Neural cell (in vitro differentiated cells): Measurements from ENCODE around the gene FCRL3. TPM values are rescaled to one million over a fixed set of nuclear protein-coding genes. Genes with fewer than 3 reads are reported as not detected.
"Not testable (repeated sequence)": the region's sequence is repeated elsewhere in the genome, so short reads cannot be mapped to it uniquely, and the experiment has no call there.

Source experiments
- H2AFZ ChIP-seq: fragments of 200-600, 300-800 bp; sonication (generic), shearing (Covaris generic); 2 replicates; pipeline ENCODE4 v1.6.0; 2014; ENCODE audit warnings: low read depth, mild to moderate bottlenecking, antibody characterized with exemption, low read length, moderate library complexity
- H3F3A ChIP-seq: fragments of 200-600 bp; shearing (Covaris generic); 2 replicates; pipeline ENCODE4 v1.6.1; 2016; ENCODE audit warnings: mild to moderate bottlenecking, moderate library complexity, mixed read lengths, antibody characterized with exemption, low read length; ENCODE audit not compliant: insufficient read depth, poor library complexity, severe bottlenecking
- H3K27ac ChIP-seq: fragments of 200-600, 300-800 bp; sonication (generic), shearing (Covaris generic); 2 replicates; pipeline ENCODE4 v1.5.1; 2014; ENCODE audit warnings: mild to moderate bottlenecking, low read length, moderate library complexity
- H3K27me3 ChIP-seq: fragments of 300-800, 200-600 bp; sonication (generic), shearing (Covaris generic); 2 replicates; pipeline ENCODE4 v1.6.0; 2014; ENCODE audit warnings: mild to moderate bottlenecking, low read depth, low read length, moderate library complexity; ENCODE audit not compliant: insufficient read depth
- H3K36me3 ChIP-seq: fragments of 300-800, 200-600 bp; sonication (generic), shearing (Covaris generic); 2 replicates; pipeline ENCODE4 v1.5.1; 2014; ENCODE audit warnings: mild to moderate bottlenecking, antibody characterized with exemption, low read length, moderate library complexity; ENCODE audit not compliant: insufficient read depth
- H3K4me2 ChIP-seq: fragments of 300-800, 200-600 bp; sonication (generic), shearing (Covaris generic); 2 replicates; pipeline ENCODE4 v1.6.0; 2014; ENCODE audit warnings: mild to moderate bottlenecking, low read length
- H3K4me3 ChIP-seq: fragments of 300-800, 200-600 bp; sonication (generic), shearing (Covaris generic); 2 replicates; pipeline ENCODE4 v1.5.1; 2014; ENCODE audit warnings: mild to moderate bottlenecking, low read length, moderate library complexity
- H3K79me2 ChIP-seq: fragments of 200-600 bp; shearing (Covaris generic); replicated peaks from 2 replicates; pipeline ENCODE4 v1.6.0; 2014; ENCODE audit warnings: mild to moderate bottlenecking, low read length, moderate library complexity; ENCODE audit not compliant: insufficient read depth
- H3K9ac ChIP-seq: fragments of 300-800, 200-600 bp; sonication (generic), shearing (Covaris generic); 2 replicates; pipeline ENCODE4 v1.6.1; 2016; ENCODE audit warnings: mild to moderate bottlenecking, low read length, mixed read lengths
- H3K9me2 ChIP-seq: fragments of 200-600 bp; shearing (Covaris generic); 2 replicates; pipeline ENCODE4 v1.6.1; 2016; ENCODE audit warnings: mild to moderate bottlenecking, low read length, mixed read lengths; ENCODE audit not compliant: insufficient read depth
- H3K9me3 ChIP-seq: fragments of 200-600, 300-800 bp; sonication (generic), shearing (Covaris generic); 2 replicates; pipeline ENCODE4 v1.6.1; 2016; ENCODE audit warnings: mild to moderate bottlenecking, mixed run types, low read length, moderate library complexity, mixed read lengths
- H4K20me1 ChIP-seq: fragments of 200-600 bp; shearing (Covaris generic); 2 replicates; pipeline ENCODE4 v1.6.1; 2016; ENCODE audit warnings: mild to moderate bottlenecking, mixed run types; ENCODE audit not compliant: insufficient read depth
- EP300 ChIP-seq: fragments of 450-650 bp; conservative IDR thresholded peaks from 2 replicates; pipeline ENCODE4 v1.6.1; 2014; ENCODE audit warnings: antibody characterized with exemption, mild to moderate bottlenecking, moderate library complexity; ENCODE audit not compliant: poor library complexity, severe bottlenecking
- EZH2 ChIP-seq: fragments of 200-600, 300-800 bp; shearing (Covaris generic), sonication (generic); IDR thresholded peaks from 2 replicates; pipeline ENCODE4 v1.6.1; 2014; ENCODE audit warnings: antibody characterized with exemption, low read length, borderline replicate concordance, mild to moderate bottlenecking; ENCODE audit not compliant: insufficient read depth, poor library complexity, severe bottlenecking
- MXI1 ChIP-seq: fragments of 450-650 bp; conservative IDR thresholded peaks from 2 replicates; pipeline ENCODE4 v1.6.1; 2014; ENCODE audit warnings: antibody characterized with exemption, mild to moderate bottlenecking; ENCODE audit not compliant: poor library complexity, severe bottlenecking
- POLR2AphosphoS5 ChIP-seq: IDR thresholded peaks from 2 replicates; pipeline ENCODE4 v1.6.1; 2012
- RAD21 ChIP-seq: fragments of 450-650 bp; conservative IDR thresholded peaks from 2 replicates; pipeline ENCODE4 v1.6.1; 2014; ENCODE audit warnings: antibody characterized with exemption, mild to moderate bottlenecking, moderate library complexity
- SMC3 ChIP-seq: fragments of 450-650 bp; conservative IDR thresholded peaks from 2 replicates; pipeline ENCODE4 v1.6.1; 2014; ENCODE audit warnings: antibody characterized with exemption, mild to moderate bottlenecking, moderate library complexity; ENCODE audit not compliant: poor library complexity
- TAF1 ChIP-seq: IDR thresholded peaks from 2 replicates; pipeline ENCODE4 v1.6.1; 2012; ENCODE audit warnings: low read depth
- polyA plus RNA-seq: library from polyadenylated mRNA; depleted of rRNA; stranded (reverse); fragments of >200 nt; gene quantifications from 2 replicates; pipeline ENCODE4 v1.2.3, GENCODE V29; 2014
- TF ChIP-seq, protein P1 (sequence below): IDR thresholded peaks from 2 replicates; pipeline ENCODE4 v1.6.1; 2012; ENCODE audit warnings: borderline replicate concordance
- TF ChIP-seq, protein P2 (sequence below): fragments of 450-650 bp; IDR thresholded peaks from 2 replicates; pipeline ENCODE4 v1.5.1; 2014; ENCODE audit warnings: antibody characterized with exemption, mild to moderate bottlenecking, moderate library complexity; ENCODE audit not compliant: poor library complexity, severe bottlenecking

Gene FCRL3
- polyA plus RNA-seq, 1 donor from 2014 or later = not detected

DNA sequence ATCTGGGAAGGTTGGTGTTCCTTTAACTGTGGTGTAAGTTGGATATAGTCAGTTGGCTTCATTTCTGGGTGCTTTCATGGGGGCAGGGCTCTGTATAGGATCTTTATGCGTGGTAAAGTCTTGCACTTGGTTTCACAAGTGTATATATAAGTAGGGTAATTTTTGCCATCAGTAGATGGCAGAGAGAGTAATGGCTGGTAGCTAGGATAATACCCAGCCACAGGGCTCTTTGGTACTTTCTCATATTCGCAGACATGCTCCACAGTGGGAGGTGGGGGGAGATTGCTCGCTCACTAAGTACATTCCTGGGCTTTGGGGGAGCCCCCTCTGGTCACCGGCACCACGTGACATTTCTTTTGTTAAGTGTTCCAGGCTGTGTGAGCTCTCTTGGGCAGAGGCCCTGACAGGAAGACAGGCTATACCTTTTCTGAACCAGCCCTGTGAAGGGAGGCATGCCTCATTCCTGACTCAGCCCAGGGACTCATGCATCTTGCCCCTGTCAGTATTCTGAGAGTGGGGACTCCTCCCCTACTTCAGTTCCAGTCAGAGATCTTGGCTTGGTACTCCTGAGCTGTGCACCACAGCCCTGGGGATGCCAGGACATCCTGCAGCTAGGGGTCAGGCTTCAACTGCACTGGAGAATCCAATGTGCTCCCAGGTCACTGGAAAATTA lies 38.8 kb upstream of the FCRL3 start:
- Histone ChIP-seq H4K20me1 (no peaks in the 10 kb centered on the region), H3K4me2 (no peak overlapping the region), H3K9ac (no peak overlapping the region), H3K9me3 (no peaks in the 10 kb centered on the region), H3K9me2 (no peaks in the 10 kb centered on the region), H3K4me3 (no peak overlapping the region), H2AFZ (no peak overlapping the region), H3K79me2 (no peaks in the 10 kb centered on the region), H3K36me3 (no peaks in the 10 kb centered on the region), H3K27ac (no peak overlapping the region), H3F3A (no peaks in the 10 kb centered on the region), H3K27me3 (no peaks in the 10 kb centered on the region)
- TF ChIP-seq EP300 = no peak
- TF ChIP-seq RAD21 = no peak
- TF ChIP-seq EZH2 = no peak
- TF ChIP-seq TAF1 = no peak
- no peak for TF ChIP-seq SMC3
- TF ChIP-seq, protein P1, sequence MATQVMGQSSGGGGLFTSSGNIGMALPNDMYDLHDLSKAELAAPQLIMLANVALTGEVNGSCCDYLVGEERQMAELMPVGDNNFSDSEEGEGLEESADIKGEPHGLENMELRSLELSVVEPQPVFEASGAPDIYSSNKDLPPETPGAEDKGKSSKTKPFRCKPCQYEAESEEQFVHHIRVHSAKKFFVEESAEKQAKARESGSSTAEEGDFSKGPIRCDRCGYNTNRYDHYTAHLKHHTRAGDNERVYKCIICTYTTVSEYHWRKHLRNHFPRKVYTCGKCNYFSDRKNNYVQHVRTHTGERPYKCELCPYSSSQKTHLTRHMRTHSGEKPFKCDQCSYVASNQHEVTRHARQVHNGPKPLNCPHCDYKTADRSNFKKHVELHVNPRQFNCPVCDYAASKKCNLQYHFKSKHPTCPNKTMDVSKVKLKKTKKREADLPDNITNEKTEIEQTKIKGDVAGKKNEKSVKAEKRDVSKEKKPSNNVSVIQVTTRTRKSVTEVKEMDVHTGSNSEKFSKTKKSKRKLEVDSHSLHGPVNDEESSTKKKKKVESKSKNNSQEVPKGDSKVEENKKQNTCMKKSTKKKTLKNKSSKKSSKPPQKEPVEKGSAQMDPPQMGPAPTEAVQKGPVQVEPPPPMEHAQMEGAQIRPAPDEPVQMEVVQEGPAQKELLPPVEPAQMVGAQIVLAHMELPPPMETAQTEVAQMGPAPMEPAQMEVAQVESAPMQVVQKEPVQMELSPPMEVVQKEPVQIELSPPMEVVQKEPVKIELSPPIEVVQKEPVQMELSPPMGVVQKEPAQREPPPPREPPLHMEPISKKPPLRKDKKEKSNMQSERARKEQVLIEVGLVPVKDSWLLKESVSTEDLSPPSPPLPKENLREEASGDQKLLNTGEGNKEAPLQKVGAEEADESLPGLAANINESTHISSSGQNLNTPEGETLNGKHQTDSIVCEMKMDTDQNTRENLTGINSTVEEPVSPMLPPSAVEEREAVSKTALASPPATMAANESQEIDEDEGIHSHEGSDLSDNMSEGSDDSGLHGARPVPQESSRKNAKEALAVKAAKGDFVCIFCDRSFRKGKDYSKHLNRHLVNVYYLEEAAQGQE = no peak
- TF ChIP-seq MXI1 = no peak
- no peak for TF ChIP-seq POLR2AphosphoS5

DNA sequence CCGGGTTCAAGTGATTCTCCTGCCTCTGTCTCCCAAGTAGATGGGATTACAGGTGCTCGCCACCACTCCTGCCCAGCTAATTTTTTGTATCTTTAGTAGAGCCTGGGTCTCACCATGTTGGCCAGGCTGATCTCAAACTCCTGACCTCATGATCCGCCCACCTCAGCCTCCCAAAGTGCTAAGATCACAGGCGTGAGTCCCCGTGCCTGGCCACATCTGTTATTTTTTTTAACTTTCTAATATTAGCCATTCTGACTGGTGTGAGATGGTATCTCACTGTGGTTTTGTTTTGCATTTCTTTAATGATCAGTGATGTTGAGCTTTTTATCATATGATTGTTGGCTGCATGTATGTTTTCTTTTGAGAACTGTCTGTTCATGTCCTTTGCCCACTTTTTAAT lies 35.4 kb upstream of the FCRL3 start:
- H3K9me2 ChIP-seq, H4K20me1 ChIP-seq, H3K79me2 ChIP-seq, H3K27ac ChIP-seq, H2AFZ ChIP-seq, H3K9me3 ChIP-seq, H3K36me3 ChIP-seq, H3K4me3 ChIP-seq, H3K4me2 ChIP-seq, H3K9ac ChIP-seq, H3F3A ChIP-seq, H3K27me3 ChIP-seq: not testable (repeated sequence)

DNA sequence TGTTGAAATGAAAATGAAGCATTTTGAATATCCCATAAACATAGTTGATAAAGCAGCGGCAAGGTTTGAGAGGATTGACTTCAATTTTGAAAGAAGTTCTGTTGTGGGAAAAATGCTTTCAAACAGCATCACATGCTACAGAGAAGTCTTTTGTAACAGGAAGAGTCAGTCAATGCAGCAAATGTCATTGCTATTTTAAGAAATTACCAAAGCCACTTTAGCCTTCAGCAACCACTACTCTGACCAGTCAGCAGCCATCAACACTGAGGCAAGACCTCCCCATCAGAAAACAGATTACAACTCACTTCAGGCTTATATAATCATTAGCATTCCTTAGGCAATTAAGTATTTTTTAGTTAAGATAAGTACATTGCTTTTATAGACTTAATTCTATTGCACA lies 33.8 kb upstream of the FCRL3 start:
- H4K20me1 ChIP-seq = no peaks in the 10 kb centered on the region
- TF ChIP-seq POLR2AphosphoS5 (no peak), RAD21 (no peak), MXI1 (no peak), SMC3 (no peak), EZH2 (no peak), TAF1 (no peak), EP300 (no peak)
- TF ChIP-seq, protein P2, sequence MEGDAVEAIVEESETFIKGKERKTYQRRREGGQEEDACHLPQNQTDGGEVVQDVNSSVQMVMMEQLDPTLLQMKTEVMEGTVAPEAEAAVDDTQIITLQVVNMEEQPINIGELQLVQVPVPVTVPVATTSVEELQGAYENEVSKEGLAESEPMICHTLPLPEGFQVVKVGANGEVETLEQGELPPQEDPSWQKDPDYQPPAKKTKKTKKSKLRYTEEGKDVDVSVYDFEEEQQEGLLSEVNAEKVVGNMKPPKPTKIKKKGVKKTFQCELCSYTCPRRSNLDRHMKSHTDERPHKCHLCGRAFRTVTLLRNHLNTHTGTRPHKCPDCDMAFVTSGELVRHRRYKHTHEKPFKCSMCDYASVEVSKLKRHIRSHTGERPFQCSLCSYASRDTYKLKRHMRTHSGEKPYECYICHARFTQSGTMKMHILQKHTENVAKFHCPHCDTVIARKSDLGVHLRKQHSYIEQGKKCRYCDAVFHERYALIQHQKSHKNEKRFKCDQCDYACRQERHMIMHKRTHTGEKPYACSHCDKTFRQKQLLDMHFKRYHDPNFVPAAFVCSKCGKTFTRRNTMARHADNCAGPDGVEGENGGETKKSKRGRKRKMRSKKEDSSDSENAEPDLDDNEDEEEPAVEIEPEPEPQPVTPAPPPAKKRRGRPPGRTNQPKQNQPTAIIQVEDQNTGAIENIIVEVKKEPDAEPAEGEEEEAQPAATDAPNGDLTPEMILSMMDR = no peak
- TF ChIP-seq, protein P1 = no peak
- no peaks in the 10 kb centered on the region for H3K79me2 ChIP-seq
- no peaks in the 10 kb centered on the region for H3F3A ChIP-seq
- no peak overlapping the region for H3K4me2 ChIP-seq
- no peaks in the 10 kb centered on the region for H3K9me3 ChIP-seq
- H2AFZ ChIP-seq = no peak overlapping the region
- H3K36me3 ChIP-seq = no peaks in the 10 kb centered on the region
- no peaks in the 10 kb centered on the region for H3K9me2 ChIP-seq
- H3K9ac ChIP-seq = no peak overlapping the region
- no peak overlapping the region for H3K27ac ChIP-seq
- H3K4me3 ChIP-seq = no peak overlapping the region
- H3K27me3 ChIP-seq = no peaks in the 10 kb centered on the region
